VCaP (cell line): ENCODE measurements around the gene PELI2.

Source experiments
- H3K27ac ChIP-seq: fragments of 450-650 bp; 2 replicates; pipeline ENCODE4 v1.5.1; 2017
- CTCF ChIP-seq: fragments of 450-650 bp; conservative IDR thresholded peaks from 2 replicates; pipeline ENCODE4 v1.5.1; 2017; ENCODE audit warnings: mild to moderate bottlenecking, moderate library complexity

The PELI2 gene

GRCh38 chr14:56221382-56222128, 103.3 kb downstream of the PELI2 start:
- TF ChIP-seq CTCF: no peak
- H3K27ac ChIP-seq: peak overlapping the region; percentile 78

- no peak overlapping the region for H3K27ac ChIP-seq
- TF ChIP-seq CTCF: no peak
Observed at GRCh38 chr14:56224229-56224628, 106.0 kb downstream of the PELI2 start.

GRCh38 chr14:56224691-56225681, 106.8 kb downstream of the PELI2 start:
- TF ChIP-seq CTCF: no peak
- H3K27ac ChIP-seq: no peak overlapping the region

- TF ChIP-seq CTCF: no peak
- H3K27ac ChIP-seq: no peak overlapping the region
Observed at GRCh38 chr14:56235388-56235787, 117.2 kb downstream of the PELI2 start.

- no peak for TF ChIP-seq CTCF
- H3K27ac ChIP-seq: no peak overlapping the region
Observed at GRCh38 chr14:56237398-56237797, 119.2 kb downstream of the PELI2 start.

- H3K27ac ChIP-seq: no peak overlapping the region
- no peak for TF ChIP-seq CTCF
Observed at GRCh38 chr14:56241461-56241860, 123.2 kb downstream of the PELI2 start.

GRCh38 chr14:56243110-56243509, 124.9 kb downstream of the PELI2 start:
- no peak overlapping the region for H3K27ac ChIP-seq
- TF ChIP-seq CTCF: no peak
